ENCODE results near the gene CNN3.

The CNN3 gene

DNA sequence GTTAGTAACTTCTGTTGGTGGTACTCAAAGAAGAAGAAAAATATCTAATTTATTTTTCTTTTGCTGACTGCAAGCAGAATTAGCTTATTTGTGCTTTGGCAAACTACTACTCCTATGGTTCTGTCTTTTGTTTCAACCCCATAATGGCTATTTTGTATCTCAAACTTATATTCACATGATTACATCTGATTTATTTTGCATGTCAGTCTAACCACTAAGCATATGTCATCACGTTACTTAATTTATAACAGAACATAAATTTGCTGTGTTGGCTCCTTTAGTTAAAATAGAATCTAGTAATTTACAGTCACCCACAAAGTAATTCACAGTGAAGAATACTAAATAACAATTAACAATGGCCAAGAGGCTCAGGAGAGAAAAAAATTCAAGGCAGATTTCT lies 39.1 kb upstream of the CNN3 start:
- H3K4me3 ChIP-seq (ENCODE audit: low read length), result no peak overlapping the region
- TF ChIP-seq, protein P1, sequence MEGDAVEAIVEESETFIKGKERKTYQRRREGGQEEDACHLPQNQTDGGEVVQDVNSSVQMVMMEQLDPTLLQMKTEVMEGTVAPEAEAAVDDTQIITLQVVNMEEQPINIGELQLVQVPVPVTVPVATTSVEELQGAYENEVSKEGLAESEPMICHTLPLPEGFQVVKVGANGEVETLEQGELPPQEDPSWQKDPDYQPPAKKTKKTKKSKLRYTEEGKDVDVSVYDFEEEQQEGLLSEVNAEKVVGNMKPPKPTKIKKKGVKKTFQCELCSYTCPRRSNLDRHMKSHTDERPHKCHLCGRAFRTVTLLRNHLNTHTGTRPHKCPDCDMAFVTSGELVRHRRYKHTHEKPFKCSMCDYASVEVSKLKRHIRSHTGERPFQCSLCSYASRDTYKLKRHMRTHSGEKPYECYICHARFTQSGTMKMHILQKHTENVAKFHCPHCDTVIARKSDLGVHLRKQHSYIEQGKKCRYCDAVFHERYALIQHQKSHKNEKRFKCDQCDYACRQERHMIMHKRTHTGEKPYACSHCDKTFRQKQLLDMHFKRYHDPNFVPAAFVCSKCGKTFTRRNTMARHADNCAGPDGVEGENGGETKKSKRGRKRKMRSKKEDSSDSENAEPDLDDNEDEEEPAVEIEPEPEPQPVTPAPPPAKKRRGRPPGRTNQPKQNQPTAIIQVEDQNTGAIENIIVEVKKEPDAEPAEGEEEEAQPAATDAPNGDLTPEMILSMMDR (IDR thresholded peaks at IDR 0.05; ENCODE audit: insufficient read depth, low read depth, low read length, missing control alignments), result no peak
- DNase-seq (ENCODE audit: low read depth), result no peak

DNA sequence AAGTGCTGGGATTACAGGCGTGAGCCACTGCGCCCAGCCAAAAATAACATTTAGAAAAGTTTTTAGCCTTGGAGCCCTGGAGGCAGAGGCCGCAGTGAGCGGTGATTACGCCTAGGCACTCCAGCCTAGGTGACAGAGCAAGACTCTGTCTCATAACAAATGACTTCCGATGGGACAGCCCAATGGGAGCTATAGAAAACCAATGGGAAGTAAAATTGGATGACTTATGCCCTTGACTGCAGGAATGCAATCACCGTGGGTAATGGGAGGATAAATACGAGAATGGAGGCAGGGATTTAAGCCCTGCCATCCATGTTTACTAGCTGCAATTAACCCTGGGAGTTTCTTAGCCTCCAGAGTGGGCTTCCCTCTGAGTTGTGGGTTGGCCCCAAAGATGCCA lies 37.0 kb upstream of the CNN3 start:
- no peak for DNase-seq (ENCODE audit: low read depth)
- no peak overlapping the region for H3K4me3 ChIP-seq (ENCODE audit: low read length)
- TF ChIP-seq, protein P1 (IDR thresholded peaks at IDR 0.05; ENCODE audit: insufficient read depth, low read depth, low read length, missing control alignments), result no peak

DNA sequence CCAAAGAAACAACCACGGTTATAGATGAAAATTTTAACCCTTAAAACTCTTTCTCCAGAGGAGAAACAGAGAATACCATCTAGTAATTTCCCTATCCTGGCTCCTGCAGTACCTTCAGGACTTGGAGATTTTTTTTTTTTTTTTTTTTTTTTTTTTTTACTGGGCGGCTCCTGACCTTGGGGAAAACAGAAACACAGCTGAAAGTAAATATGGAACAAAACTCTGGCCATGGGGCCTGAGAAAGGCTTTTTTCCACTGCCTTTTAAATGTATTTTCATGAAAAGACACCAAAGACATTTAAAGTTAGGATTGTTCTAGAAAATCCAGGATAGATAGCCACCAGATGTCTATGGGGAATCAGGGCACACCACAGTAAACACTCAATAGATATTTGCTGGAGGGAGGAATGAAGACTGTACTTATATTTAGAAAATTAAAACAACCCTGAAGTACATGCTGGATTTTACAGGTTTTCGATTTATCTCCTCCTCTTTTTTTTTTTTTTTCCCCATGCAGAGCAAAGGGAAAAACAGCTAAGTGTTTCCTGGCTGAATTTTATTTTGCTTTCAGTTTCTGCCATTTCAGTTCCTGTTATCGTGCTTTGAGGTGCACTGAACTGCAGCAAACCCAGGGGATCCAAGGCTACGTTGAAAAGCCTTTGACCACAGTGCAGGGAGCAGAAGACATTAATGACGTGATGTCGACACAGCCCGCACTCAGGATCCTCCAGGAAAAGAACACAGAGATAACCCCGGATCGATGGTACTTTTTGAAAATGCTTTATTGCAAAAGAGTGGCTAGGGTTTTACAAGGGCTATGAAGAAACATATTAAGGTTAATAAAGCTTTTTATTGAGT lies 35.7 kb upstream of the CNN3 start:
- H3K4me3 ChIP-seq (ENCODE audit: low read length), result no peak overlapping the region
- DNase-seq (ENCODE audit: low read depth), result no peak
- TF ChIP-seq, protein P1 (IDR thresholded peaks at IDR 0.05; ENCODE audit: insufficient read depth, low read depth, low read length, missing control alignments), result no peak

DNA sequence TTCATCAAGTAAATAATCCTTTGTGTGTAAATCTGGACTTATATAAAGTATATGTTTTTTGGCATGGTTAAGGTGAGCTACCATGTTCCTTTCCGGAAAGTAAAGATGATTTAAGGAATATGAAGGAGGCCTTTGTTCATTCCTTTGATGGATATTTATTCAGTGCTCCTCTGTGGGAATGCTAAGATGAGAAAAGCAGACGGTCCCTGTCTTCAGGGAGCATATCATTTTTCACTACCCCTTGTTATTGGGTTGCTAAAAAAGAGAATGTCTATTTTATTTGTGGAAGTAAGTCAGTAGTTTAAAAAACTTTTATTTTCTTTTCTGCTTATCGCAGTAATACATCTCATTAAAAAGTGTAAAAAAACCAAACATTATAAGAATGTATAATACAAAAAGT lies 35.1 kb upstream of the CNN3 start:
- TF ChIP-seq, protein P1 (IDR thresholded peaks at IDR 0.05; ENCODE audit: insufficient read depth, low read depth, low read length, missing control alignments), result no peak
- H3K4me3 ChIP-seq (ENCODE audit: low read length), result no peak overlapping the region
- no peak for DNase-seq (ENCODE audit: low read depth)

DNA sequence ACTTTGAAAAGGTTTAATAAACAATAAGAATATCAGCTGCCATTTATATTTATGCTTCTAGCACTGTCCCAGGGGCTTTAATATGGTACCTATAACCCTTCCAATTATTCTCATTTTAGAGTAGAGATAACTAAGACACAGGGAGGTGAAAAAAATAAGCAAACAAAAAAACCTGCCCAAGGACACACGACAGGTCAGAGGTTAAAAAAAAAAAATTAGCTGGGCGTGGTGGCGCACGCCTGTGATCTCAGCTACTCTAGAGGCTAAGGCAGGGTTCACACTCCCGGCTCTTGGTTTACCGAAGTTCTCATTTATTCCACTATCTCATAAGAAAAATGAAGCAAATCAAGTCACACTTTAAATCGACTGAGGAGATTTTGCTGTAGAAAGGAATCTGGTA lies 34.7 kb upstream of the CNN3 start:
- H3K4me3 ChIP-seq (ENCODE audit: low read length), result no peak overlapping the region
- TF ChIP-seq, protein P1 (IDR thresholded peaks at IDR 0.05; ENCODE audit: insufficient read depth, low read depth, low read length, missing control alignments), result no peak
- no peak for DNase-seq (ENCODE audit: low read depth)

DNA sequence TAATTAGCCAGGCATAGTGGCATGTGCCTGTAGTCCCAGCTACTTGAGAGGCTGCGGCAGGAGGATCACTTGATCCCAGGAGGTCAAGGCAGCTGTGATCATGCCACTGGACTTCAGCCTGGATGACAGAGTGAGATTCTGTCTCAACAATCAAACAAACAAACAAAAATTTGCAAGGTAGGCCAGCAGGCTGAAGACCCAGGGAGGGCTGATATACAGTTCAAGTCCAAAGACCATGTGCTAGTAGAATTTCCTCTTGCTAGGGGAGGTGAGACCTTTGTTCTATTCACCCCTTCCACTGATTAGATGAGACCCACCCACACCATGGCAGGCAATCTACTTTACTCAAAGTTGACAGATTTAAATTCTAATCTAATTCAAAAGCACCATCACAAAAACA lies 31.2 kb upstream of the CNN3 start:
- TF ChIP-seq, protein P1 (IDR thresholded peaks at IDR 0.05; ENCODE audit: insufficient read depth, low read depth, low read length, missing control alignments), result no peak
- DNase-seq (ENCODE audit: low read depth), result no peak
- no peak overlapping the region for H3K4me3 ChIP-seq (ENCODE audit: low read length)

Measured in epithelial cell of esophagus (primary cell).